HG03432 (cell line): ENCODE data around the gene AOC1.

Experiments used
- ATAC-seq: cut with Tn5 transposase; IDR thresholded peaks from one replicate; pipeline ENCODE4 v1.9.1; 2021; ENCODE audit warnings: mild to moderate bottlenecking, moderate library complexity; ENCODE audit not compliant: unreplicated experiment

AOC1 gene

DNA sequence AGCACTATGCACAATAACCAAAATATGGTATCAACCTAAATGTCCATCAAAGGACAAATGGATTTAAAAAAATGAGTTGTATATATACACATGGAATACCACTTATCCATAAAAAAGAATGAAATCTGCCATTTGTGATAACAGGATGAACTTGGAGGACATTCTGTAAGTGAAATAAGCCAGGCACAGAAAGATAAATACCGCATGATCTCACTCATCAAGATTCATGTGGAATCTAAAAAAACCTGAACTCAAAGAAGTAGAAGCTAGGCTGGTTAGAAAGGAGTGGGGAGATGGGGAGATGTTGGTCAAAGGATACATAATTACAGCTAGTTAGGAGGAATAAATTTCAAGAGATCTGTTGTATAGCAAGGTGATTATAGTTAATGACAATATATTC, 17.3 kb upstream of the AOC1 start:
- no peak for ATAC-seq

- ATAC-seq, result no peak
Measured at GRCh38 chr7:150835702-150836280, 16.5 kb upstream of the AOC1 start.

DNA sequence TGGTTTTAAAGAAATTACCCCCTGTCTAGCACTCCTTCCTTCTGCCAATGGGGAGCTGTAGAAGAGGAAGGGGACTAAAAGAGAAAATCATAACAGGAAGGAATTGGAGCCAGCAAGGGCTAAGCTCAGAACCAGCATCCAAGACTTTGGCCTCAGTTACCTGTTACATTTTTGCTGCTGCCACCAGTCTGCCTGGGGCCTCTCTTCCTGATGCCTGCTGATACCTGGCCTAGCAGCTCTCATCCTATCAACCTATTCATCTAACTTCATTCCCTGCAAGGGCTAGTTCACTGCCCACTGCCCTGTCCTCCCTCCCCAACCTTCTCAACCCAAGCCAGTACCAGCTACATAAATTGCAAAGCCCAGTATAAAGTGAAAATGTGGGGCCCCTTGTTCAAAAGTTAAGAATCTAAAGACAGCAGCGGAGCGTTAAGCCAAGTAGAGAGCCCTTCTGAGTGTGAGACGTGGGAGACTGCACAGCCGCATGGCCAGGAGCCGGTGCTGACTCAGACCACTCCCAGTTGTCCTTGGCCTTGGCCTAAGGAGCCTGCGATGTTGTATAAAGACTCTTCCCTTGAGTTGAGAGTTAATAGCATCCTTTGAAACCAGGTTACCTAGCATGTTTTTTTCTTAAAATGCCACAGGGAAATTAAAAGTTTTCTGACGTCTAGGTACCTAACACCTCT, 13.2 kb upstream of the AOC1 start:
- no peak for ATAC-seq

DNA sequence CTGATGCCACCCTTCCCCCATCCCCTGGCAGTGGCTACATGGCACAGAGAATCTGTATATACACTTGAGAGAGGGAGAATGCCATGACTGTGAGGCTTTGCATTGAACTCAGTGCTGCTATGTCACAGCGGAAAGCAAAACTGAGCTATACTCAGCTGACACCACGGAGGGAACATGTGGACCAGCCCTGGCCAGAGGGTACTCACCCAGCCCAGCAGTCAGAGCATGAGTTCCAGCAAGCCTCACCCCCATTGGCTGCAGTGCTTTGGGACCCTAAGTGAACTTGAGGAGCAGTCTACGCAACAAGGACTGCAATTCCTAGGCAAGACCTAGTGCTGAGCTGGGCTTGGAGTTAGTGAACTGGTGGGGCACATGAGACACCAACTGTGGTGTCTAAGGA, 10.3 kb upstream of the AOC1 start:
- no peak for ATAC-seq

DNA sequence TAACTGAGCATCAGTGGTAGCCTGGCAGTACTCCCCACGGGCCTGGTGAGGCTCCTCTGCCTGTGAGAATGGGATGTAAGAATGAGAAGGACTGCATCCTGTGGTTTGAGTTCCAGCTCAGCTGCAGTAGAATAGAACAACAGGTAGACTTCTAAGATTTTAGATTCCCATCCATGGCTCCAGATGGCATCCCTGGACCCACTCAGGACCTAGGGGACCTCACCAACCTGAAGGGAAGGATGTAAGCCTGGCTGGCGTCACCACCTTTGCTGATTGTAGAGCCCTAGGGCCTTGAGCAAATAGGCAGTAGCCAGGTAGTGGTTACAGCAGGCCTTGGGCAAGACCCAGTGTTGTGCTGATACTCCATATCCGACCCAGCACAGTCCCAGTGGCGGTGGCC, 9.6 kb upstream of the AOC1 start:
- ATAC-seq, result no peak

DNA sequence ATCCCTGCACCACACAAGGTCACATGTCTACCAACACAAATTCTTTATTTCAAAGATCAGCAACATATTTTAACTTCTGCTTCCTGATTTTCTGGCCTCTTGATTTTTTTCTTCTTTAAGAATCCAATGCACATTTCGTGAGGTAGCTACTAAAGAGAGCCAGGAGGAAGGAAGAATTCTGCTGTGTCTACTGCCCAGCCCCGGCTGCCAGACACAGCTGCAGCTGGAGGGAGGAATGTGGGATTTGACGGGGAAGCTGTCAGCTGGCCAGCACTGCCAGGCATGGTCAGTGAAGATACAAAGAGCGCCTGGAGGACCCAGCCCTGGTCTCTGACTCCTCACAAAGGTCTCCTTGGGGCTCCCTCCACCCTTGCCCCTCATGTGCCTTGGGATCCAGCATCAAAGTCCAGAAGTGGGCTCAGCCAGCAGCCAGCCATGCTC, 6.9 kb upstream of the AOC1 start:
- no peak for ATAC-seq

DNA sequence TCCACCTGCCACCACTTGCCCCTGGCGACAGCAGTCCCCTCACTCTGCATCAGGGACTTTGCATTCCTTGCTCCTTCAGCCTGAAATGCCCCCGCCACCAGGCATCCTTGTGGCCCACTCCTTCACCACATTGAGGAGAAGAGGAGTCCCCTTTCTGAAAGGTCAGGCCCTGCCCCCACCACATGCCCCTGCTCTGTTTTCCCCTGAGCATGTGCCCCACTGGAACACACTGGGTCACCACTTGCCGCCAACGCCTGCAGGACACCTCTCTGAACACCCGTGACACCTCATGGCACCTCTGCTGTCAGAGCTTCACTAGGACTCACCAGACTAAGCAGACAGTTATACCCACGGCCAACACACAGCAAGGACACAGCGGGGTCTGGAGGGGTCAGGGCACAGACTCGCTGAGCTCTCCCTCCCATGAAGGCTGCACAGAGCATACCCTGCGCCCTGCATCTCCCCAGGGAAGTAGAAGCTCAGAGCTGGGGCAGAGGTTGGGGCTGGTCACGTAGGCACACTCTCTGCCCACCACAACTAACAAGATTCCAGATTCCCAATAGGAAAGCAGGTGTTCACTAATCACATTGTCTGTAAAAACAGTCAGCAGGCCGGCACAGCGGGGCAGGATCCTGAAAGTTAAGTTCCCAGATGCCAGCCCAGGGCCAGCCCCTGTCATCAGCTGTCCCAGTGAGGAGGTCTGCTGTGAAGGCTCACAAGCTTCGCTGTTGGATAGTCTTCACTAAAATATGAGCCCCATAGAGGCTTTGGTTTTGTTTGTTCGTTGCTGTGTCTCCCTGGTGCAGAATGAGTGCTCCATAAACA, 5.8 kb upstream of the AOC1 start:
- ATAC-seq, result no peak

DNA sequence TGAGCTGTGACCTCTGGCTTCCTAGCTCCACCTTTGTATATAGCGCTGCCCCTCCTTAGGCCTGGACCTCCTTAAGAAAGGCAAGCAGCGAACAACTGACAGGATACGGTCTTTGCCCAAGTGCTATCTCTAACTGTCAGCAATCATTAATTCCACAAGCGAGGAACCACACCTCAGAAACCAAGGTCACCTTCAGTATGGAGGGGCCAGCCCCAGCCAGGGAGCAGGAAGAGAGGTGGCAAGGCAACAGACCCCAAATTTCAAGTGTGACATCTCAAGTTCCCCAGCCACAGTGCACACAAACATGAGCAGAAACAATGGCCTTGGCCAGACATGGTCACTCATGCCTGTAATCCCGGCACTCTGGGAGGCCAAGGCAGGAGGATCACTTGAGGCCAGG, 4.8 kb upstream of the AOC1 start:
- ATAC-seq, result no peak

DNA sequence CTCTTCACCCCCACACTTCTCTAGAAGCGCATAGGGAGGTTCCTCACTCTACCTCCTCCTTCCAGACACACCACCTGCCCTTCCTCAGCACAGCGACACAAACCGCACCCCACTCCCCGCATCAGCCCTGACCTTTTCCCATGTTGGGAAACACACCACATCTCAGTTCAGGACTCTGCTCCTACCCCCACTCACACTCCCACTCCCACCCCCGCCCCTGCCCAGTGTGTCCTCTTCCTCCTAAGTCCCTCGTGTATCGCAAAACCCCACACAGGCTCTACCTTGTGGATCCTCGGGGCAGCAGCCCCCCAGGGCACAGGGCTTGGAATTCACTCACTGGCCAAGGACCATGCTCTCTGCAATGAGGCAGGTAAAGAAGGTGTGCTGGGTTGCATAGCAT, 4.2 kb upstream of the AOC1 start:
- ATAC-seq, result no peak

DNA sequence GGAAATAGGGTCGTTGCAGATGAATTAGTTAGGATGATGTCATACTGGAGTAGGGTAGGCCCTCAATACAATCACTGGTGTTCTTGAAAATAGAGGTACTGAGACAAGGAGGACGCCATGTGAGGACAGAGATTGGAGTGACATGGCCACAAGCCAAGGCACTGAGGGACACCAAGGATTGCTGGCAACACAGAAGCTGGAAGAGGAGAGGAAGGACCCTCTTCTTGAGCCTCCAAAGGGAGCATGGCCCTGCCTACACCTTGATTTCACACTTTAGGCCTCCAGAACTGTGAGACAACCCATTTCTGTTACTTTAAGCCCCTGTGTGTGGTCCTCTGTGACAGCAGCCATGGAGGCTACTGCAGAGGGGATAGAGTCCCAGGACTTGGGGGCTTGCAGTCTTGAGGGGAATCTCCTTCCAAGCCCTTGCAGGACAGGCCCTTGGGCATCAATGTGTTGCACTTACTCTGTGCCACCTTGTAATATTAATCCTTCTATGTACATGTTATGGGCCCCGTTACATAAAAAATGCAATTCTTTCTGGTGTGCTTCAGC, 3.7 kb upstream of the AOC1 start:
- no peak for ATAC-seq

DNA sequence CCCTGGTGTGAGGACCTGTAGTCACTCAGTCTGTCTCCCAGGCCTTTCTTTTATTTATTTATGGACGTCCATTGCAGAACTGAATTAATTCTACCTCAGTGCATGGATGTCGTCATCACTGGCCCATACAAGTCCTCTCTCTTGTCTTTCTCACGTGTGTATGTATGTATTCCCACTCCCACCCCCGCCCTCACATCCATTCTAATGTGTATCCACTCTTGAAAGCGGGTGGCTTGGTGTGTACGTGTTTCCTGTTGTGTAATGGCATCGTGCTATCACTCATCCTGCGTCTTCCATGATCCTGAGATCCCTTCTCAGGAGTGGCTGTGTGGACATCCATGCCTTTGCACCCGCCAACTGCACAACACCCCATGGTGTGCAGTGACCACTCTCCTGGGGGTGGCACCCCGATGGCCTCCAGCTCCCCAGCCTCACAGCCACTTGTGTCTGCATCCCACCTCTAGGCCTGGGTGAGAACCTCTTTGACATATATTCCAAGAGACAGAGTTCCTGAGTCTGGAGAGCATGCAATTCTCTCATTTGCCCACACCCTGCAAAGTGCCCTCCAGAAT, 3.0 kb upstream of the AOC1 start:
- no peak for ATAC-seq

DNA sequence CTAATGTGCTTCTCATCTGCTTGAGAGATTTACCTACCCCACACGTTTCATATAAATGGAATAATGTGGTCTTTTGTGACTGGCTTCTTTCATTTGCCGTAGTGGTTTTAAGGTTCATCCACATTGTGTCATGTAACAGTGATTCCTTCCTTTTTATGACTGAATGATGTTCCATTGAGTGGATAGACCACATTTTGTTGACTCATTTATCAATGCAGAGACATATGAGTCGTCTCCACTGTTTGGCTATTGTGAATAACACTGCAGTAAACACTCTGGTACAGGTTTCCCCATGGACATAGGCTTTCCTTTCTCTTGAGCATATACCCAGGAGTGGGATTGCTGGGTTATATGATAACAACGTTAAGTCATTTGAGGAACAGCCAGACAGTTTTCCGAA, 2.0 kb upstream of the AOC1 start:
- ATAC-seq, result no peak

DNA sequence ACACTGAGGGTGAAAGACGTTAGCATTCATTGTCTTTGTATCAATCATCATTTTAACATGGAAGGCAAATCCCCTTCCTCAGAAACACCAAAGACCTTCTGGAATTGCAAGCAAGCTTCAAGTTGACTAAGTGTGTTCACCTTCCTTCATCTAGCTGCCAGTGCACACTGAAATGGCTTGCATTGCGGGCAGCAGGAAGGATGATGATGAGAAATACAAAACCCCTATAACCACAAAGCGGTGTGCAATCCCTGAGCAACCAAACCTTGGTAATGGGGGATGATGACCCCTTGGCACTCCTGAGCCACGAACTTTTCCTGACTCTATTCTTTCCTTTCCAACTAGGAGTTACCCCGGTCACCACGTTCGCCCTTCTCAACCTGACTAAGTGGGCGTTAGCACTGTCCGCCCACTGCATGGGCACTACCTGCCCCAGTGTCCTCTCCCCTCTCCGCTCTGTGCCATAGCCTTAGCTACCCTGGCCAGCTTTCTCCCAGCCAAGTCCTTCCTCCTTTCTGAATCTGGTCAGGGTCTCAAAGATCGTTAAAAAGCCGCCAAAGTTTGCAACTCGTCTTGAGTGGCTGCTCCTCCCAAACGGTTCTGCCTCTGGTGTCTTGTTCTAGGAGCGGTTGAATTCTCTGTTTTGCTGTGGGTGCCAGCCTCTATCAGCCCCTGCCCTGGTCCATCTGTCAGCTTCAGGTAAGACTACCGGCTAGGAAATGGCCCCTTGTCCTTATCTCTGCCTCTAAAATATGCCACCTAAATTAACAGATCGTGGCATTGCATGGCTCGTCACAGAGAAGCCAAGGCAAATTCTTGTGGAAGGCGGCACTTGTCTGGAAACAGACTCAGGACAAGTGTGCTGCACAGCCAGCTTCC, 586 bp upstream of the AOC1 start:
- no peak for ATAC-seq

GRCh38 chr7:150854066-150855000, 2.0 kb downstream of the AOC1 start:
- no peak for ATAC-seq

DNA sequence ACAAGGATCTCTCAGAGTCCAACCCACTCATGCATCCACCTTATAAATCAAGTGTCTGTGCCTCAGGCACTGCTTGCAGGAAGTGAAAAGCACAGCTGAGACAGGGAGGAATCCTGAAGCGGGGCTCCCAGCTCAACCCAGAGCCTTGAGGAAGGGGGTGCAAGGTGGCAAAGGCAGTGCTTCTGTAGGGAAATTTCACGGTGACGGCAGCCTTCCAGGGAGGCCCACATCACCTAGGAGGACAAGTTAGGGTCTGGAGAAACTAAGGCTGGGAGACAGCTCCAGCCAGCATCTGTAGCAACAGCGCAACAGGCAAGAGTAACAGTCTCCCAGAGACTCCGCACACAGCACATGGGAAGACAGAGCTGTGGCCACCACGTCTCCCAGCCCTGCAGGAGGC, 2.7 kb downstream of the AOC1 start:
- no peak for ATAC-seq

DNA sequence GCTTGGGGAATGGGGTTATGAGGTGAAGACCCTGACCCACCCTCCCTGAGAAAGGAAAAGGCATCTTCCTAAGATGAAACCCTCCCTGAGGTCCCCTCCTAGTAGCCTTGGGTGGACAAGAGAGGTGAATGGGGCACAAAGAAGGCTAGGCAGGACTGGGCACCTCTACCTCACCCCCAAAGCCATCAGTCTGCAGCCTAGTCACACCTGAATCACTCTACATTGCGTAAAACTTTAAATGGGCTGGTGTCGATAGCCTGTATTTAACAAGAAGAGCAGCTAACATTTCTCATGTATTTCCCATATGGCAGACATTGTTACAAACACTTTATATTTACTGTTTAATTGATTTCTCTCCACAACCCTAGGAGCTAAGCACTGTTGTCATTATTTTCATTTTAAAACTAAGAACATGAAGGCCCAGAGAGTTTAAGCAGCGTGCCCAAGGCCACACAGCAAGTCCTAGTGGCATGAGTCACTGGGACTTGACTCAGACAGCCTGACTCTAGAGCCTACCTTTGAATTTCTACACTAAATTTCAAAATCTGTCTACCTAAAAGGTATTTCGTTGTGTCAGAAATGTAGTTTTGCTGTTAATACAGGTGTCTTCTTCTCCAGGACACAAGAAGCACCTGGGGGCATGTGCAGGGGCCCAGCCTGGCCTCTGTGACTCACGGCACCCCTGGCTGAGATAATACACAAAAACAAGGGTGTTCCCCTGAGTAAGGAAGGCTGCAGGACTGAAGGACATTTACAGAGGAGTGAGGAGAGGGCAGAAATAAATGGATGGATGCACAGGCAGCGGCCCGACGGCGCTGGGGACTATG, 3.4 kb downstream of the AOC1 start:
- ATAC-seq, result no peak

GRCh38 chr7:150856303-150857275, 4.3 kb downstream of the AOC1 start:
- ATAC-seq, result no peak
